ENCODE results near the gene ACTL8.

ACTL8 gene

GRCh38 chr1:17845583-17845982 is 90.5 kb downstream of the ACTL8 start:
- no peak for DNase-seq (ENCODE audit: low read depth)

DNA sequence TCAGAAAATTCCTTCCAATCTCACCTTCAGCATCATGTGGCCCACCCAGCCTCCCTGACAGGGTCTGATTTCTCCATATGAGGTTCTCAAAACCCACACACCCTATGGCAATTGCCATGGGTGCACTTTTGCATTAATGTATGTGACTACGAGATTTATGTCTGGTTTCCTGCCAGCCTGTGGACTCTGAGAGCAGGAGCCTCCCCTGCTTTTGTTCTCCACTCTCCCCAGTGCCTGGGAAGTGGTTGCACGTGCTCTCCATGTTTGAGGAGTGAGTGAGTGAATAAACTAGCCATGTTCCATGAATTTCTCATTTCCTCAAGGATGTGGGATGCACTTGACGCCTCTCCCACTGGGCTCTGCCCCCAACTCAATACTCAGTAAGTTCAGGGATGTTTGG is 91.2 kb downstream of the ACTL8 start:
- DNase-seq (ENCODE audit: low read depth): no peak

DNA sequence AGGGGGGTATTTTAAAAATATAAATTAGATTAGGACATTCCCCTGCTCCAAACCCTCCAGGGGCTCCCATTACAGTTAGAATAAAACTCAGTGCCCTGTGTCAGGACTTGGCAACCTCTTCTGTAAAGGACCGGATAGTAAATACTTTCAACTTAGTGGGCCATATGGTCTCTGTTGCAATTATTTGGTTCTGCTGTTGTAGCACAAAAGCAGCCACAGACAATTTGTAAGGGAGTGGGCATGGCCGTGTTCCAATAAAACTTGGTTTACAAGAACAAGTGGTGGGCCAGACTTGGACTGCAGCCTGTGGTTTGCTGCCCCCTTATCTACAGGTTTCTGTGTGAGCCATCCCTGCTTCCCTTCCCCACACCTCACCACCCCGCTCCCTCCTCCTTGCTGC is 92.0 kb downstream of the ACTL8 start:
- no peak for DNase-seq (ENCODE audit: low read depth)

- DNase-seq (ENCODE audit: low read depth): no peak
Measured at GRCh38 chr1:17849216-17849615, 94.1 kb downstream of the ACTL8 start.

GRCh38 chr1:17851056-17851455 is 95.9 kb downstream of the ACTL8 start:
- DNase-seq (ENCODE audit: low read depth): no peak

GRCh38 chr1:17852383-17852782 is 97.2 kb downstream of the ACTL8 start:
- no peak for DNase-seq (ENCODE audit: low read depth)

DNA sequence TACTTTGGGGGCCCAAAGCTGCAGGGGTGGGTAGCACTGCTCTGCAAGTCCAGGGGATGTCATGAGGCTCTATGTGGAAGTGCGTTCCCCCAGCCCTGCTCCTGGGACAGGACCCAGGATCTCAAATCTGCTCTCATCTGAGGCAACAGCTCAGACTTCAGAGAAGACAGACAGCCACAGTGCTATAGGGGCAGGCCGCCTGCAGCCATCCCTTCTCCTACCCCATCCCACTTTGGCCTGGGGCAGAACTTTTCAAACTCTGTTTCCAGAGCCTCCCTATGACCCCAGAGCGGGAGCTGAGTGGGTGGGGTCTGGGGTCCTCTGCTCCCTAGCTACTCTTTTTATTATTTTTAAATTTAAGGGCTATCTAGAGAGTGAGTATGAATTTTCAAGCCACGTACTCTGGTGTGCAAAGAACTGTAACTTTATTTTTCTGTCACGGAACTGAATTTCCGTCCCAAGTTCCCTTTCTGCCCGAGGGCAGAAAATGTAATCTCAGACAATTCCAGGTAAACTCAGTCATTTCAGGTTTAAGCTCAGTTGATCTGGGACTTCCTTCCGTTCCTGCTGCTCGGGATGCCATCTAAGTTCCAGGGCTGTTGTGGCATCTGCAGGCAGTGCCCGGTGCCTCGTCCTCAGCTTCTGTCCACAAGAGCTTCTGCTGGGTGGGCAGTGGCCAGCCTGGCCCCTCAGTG is 98.3 kb downstream of the ACTL8 start:
- DNase-seq (ENCODE audit: low read depth): no peak

DNA sequence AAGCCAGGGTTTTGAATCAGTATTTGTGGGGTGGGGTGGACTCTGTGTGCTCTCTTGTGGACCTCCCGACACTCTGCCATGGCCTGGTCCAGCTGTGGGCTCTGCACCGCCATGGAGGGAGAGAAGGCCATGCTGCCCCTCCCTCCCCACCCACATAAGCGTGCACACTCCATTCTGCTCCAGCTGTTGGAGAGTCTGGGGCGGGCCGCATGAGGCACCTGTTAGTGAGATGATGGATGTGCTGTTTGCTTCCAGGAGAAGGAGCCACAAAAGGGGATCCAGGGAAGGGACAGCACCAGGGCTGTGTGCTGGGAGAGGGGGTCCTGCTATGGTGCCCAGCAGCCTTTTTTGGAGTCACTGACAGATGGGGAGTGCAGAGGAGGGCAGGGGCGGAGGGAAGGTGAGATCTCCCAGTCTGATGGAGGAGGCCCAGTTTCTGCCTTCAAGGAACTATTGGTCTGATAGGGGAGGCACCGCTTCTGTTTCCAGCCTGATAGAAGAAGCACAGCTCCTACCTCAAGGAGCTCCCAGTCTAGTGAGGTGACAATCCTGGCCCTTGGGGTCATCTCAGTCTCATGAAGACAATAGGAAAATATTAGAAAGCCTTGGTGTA is 101.5 kb downstream of the ACTL8 start:
- no peak for DNase-seq (ENCODE audit: low read depth)

DNA sequence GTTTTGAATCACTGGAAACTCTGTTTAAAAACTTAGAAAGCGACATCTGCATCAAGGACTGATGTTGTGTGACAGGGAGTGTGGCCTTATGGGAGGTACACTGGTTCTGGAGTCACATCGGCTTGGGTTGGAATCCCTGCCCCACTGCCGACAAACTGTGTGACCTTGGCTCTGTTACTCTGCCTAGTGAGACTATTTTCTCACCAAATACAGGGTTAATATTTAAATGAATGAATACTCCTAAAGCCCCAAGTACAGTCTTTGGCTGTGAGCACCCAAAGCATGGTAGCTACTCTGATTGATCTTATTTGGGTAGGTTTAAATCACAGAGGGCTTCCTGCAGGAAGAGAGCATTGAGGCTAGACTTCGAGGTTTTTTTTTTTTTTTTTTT is 102.0 kb downstream of the ACTL8 start:
- DNase-seq (ENCODE audit: low read depth): no peak

- no peak for DNase-seq (ENCODE audit: low read depth)
Measured at GRCh38 chr1:17857996-17858395, 102.9 kb downstream of the ACTL8 start.

DNA sequence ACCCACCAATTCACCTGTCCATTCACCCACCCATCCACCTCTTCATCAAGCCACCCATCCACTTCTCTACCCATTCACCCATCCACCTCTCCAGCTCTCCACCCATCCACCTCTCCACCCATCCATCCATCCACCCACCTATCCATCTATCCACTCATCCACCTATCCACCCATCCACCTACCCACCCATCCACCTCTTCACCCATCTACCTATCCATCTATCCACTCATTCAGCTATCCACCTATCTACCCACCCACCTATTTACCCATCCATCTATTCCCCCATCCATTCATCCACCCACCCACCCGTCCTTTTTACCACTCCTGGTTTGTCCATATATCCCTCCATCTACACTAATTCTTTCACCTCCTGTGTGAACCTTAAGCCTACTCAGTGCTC is 105.7 kb downstream of the ACTL8 start:
- no peak for DNase-seq (ENCODE audit: low read depth)

DNA sequence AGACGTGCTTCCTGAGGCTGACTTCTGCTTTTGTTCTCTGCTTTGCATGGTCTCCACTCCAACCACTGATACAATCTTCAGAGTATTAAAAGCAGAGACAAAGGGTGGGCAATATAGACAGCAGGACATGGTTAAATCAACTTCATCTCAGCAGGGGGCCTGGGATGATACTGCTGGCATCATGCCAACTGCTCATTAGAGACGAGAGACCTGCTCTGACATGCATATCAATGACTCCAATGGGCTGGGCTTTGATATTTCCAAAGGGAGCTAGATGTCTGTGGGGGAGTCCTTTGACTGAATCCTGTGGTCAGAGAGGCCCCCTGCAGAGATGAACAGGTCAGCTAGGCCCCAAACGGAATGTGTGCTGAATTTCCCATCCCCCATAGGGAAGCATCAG is 106.6 kb downstream of the ACTL8 start:
- DNase-seq (ENCODE audit: low read depth): no peak

- no peak for DNase-seq (ENCODE audit: low read depth)
Measured at GRCh38 chr1:17862121-17862520, 107.0 kb downstream of the ACTL8 start.

GRCh38 chr1:17865912-17866739 is 111.0 kb downstream of the ACTL8 start:
- no peak for DNase-seq (ENCODE audit: low read depth)

DNA sequence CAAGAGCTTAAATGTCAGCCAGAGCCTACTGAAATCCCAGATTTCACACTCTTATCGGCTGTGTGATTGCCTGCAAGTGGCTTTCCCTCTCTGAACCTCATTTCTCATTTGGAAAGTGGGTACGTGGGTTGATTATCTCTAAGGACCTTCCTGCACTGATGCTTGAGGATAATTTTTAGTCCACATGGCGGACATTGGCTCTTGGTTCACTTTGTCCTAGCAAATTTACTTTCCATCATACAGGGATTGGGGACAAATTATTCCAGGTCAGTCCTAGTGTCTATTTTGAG is 111.6 kb downstream of the ACTL8 start:
- no peak for DNase-seq (ENCODE audit: low read depth)

DNA sequence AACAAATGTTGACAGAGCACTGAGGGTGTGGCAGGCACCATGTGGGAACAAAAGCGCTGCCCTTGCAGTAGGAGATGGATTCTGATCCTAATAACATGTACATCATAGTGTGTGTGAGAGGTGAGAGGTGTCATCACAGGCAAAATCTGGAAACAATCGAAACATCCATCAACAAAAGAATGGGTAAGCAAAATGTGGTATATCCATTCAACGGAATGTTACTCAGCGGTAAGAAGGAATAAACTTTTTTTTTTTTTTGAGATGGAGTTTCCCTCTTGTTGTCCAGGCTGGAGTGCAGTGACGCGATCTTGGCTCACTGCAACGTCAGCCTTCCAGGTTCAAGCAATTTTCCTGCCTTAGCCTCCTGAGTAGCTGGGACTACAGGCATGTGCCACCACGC is 112.3 kb downstream of the ACTL8 start:
- DNase-seq (ENCODE audit: low read depth): no peak

DNA sequence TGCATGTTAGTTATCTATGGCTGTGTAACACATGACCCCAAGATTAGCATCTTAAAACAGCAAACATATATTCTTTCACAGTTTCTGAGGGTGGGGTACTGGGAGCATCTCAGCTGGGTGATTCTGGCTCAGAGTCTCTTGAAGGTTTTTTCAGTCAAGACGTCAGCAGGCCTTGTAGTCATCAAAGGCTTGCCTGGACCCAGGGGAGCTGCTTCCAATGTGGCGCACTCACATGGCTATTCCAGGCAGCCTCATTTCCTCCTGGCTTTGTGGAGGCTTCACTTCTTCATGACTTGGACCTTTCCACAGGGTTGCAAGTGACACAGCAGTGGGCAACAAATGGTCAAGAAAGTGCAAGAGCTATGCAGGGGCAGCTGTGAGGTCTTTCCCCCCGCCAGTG is 114.7 kb downstream of the ACTL8 start:
- no peak for DNase-seq (ENCODE audit: low read depth)

GRCh38 chr1:17870679-17871078 is 115.5 kb downstream of the ACTL8 start:
- no peak for DNase-seq (ENCODE audit: low read depth)

DNA sequence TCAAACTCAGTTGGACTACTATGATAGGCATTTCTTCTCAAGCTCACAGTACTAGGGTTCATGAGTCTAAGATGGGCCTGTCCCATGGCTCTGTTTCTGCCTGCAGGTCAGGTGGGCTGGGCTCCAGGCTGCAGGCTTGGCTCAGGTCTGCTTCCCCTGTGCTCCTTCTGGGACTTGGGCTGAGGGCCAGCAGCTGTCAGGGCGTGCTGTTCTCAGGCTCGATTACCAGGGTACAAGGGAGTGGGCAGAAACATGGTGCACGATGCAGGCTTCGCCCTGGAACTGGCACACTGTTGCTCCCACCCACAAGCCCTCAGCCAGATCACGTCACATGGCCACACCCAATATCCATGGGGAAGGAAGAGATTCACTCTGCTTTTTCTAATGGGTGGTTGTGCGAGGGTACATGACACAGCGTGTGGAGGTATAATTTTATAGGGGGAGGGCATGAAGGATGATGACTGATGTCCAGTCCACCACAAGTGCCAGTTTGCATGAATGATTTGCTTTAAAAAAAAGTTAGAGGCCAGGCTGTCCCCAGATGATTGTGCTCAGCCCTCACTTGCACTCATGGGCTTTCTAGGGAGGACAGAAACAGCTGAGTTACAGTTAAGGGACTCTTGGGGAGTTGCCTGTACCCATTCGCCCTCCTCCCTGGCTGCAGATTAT is 118.0 kb downstream of the ACTL8 start:
- no peak for DNase-seq (ENCODE audit: low read depth)

- DNase-seq (ENCODE audit: low read depth): no peak
Measured at GRCh38 chr1:17874231-17874630, 119.1 kb downstream of the ACTL8 start.

GRCh38 chr1:17874710-17875109 is 119.6 kb downstream of the ACTL8 start:
- DNase-seq (ENCODE audit: low read depth): no peak

- no peak for DNase-seq (ENCODE audit: low read depth)
Measured at GRCh38 chr1:17875171-17875881, 120.2 kb downstream of the ACTL8 start.
